ENCODE results near the gene FBXO38. TPM values are rescaled to one million over a fixed set of nuclear protein-coding genes. Genes with fewer than 3 reads are reported as not detected.

FBXO38 gene
- polyA plus RNA-seq, 3 donors = 6.8 to 22.1 (median 14.8) TPM

- Histone ChIP-seq H3K4me1 (ENCODE audit: control insufficient read depth in 1 of 2, insufficient read depth in 2 of 2, low read length in 2 of 2) (peaks cover 10 to 12% of the 10 kb centered on the region in 2 donors), H3K9ac (ENCODE audit: insufficient read depth, low read length, poor library complexity, severe bottlenecking) (no peak overlapping the region), H3K4me3 (replicated peaks in 1 of 3; ENCODE audit: low read depth in 2 of 3, low read length in 3 of 3) (no peak overlapping the region), H3K4me2 (replicated peaks; ENCODE audit: extremely low read depth, low read length, poor library complexity, severe bottlenecking) (no peak overlapping the region), H3K9me3 (replicated peaks in 1 of 2; ENCODE audit: control insufficient read depth in 1 of 2, insufficient read depth in 1 of 2, low read length in 2 of 2) (no peaks in the 10 kb centered on the region), H3K36me3 (replicated peaks in 1 of 2; ENCODE audit: control insufficient read depth in 1 of 2, insufficient read depth in 2 of 2, low read length in 2 of 2) (no peaks in the 10 kb centered on the region), H3K27ac (ENCODE audit: low read depth in 1 of 2, low read length in 2 of 2) (no peak overlapping the region), H2AFZ (ENCODE audit: insufficient read depth, low read depth, low read length, poor library complexity, severe bottlenecking) (peak overlapping the region; percentile 30), H3K27me3 (ENCODE audit: control insufficient read depth in 2 of 2, insufficient read depth in 2 of 2, low read length in 2 of 2) (no peaks in the 10 kb centered on the region), H3K79me2 (ENCODE audit: insufficient read depth, low read length) (no peaks in the 10 kb centered on the region), H4K20me1 (ENCODE audit: insufficient read depth, low read length) (no peaks in the 10 kb centered on the region)
- intact Hi-C loops (cut with micrococcal nuclease) = no loop called here
- WGBS (ENCODE audit: insufficient coverage) = no CpG with 5 or more reads among the region's 7 CpGs
- Mint-ChIP-seq H3K36me3 (peaks cover 0 to 2% of the 10 kb centered on the region in 2 donors), H3K4me3 (no peak overlapping the region), H3K4me1 (peaks cover 9% of the 10 kb centered on the region), H3K9me3 (peaks cover 0 to 3% (median 0%) of the 10 kb centered on the region in 7 donors), H3K27me3 (ENCODE audit: low read depth in 3 of 3) (no peaks in the 10 kb centered on the region), H3K27ac (peak overlapping the region in 5 of 7 donors; percentile 55 to 81 (median 75))
- DNase-seq = peak in 2 of 3 donors; percentile 3 to 10
- no peak for TF ChIP-seq CTCF (IDR thresholded peaks at IDR 0.05)
Observed at GRCh38 chr5:148343603-148344487, 39.9 kb upstream of the FBXO38 start.

GRCh38 chr5:148347706-148348105 is 36.1 kb upstream of the FBXO38 start:
- Mint-ChIP-seq H3K4me3 (no peak overlapping the region), H3K9me3 (peaks cover 0 to 6% (median 3%) of the 10 kb centered on the region in 7 donors), H3K4me1 (peaks cover 9% of the 10 kb centered on the region), H3K27ac (no peak overlapping the region), H3K36me3 (no peaks in the 10 kb centered on the region), H3K27me3 (ENCODE audit: low read depth in 3 of 3) (peaks cover 0 to 2% (median 0%) of the 10 kb centered on the region in 3 donors)
- Histone ChIP-seq H3K27me3 (ENCODE audit: control insufficient read depth in 2 of 2, insufficient read depth in 2 of 2, low read length in 2 of 2) (no peaks in the 10 kb centered on the region), H4K20me1 (ENCODE audit: insufficient read depth, low read length) (no peaks in the 10 kb centered on the region), H3K9ac (ENCODE audit: insufficient read depth, low read length, poor library complexity, severe bottlenecking) (no peak overlapping the region), H3K4me3 (replicated peaks in 1 of 3; ENCODE audit: low read depth in 2 of 3, low read length in 3 of 3) (no peak overlapping the region), H3K9me3 (replicated peaks in 1 of 2; ENCODE audit: control insufficient read depth in 1 of 2, insufficient read depth in 1 of 2, low read length in 2 of 2) (peaks cover 0 to 3% of the 10 kb centered on the region in 2 donors), H3K27ac (ENCODE audit: low read depth in 1 of 2, low read length in 2 of 2) (no peak overlapping the region), H3K79me2 (ENCODE audit: insufficient read depth, low read length) (no peaks in the 10 kb centered on the region), H2AFZ (ENCODE audit: insufficient read depth, low read depth, low read length, poor library complexity, severe bottlenecking) (no peak overlapping the region), H3K4me1 (ENCODE audit: control insufficient read depth in 1 of 2, insufficient read depth in 2 of 2, low read length in 2 of 2) (peaks cover 10 to 12% of the 10 kb centered on the region in 2 donors), H3K4me2 (replicated peaks; ENCODE audit: extremely low read depth, low read length, poor library complexity, severe bottlenecking) (no peak overlapping the region), H3K36me3 (replicated peaks in 1 of 2; ENCODE audit: control insufficient read depth in 1 of 2, insufficient read depth in 2 of 2, low read length in 2 of 2) (no peaks in the 10 kb centered on the region)
- WGBS (ENCODE audit: insufficient coverage) = 100% methylated on average over 1 of the region's 1 CpG
- intact Hi-C loops (cut with micrococcal nuclease) = no loop called here
- TF ChIP-seq CTCF (IDR thresholded peaks at IDR 0.05) = no peak
- no peak for DNase-seq

Data from CD14-positive monocyte (primary cell).